HCT116 (cell line): ENCODE data around the gene PRKN. TPM values are rescaled to one million over a fixed set of nuclear protein-coding genes. Genes with fewer than 3 reads are reported as not detected.

Source experiments
- ATAC-seq: fragments of 200-7000 bp; cut with Tn5 transposase; 2 replicates; pipeline ENCODE4 v1.9.1; 2020; ENCODE audit warnings: mild to moderate bottlenecking, moderate library complexity
- BruUV-seq: library from RNA; stranded (reverse); fragments of 400-500 nt; replicated peaks from 2 replicates; lab custom pipeline; 2021; lab: Mats Ljungman, UMichigan
- CTCF ChIA-PET: fragments of 300-600 bp; sonication (Branson Sonifier 250); formaldehyde crosslinking; loops from one replicate; lab custom pipeline; 2021; ENCODE audit warnings: antibody characterized with exemption; lab: Charles Lee
- POLR2A ChIA-PET: fragments of 300-600, 350-600 bp; sonication (Branson Sonifier 250); formaldehyde crosslinking; loops from one replicate; lab custom pipeline; 2021; ENCODE audit warnings: antibody characterized with exemption; lab: Charles Lee
- RAD21 ChIA-PET, 2 experiments: fragments of 300-600 bp; sonication (Branson Sonifier 250); formaldehyde crosslinking; loops; one replicate each; lab custom pipeline; 2023; ENCODE audit warnings: low total read pairs in 2 of 2; ENCODE audit not compliant: uncharacterized antibody in 2 of 2, unreplicated experiment in 2 of 2, low non-redundant PET in 1 of 2; lab: Charles Lee
- DNase-seq: peaks from one replicate; pipeline ENCODE4 v3.0.0-alpha.2; 2010; ENCODE audit warnings: low read depth, low spot score
- H2AFZ ChIP-seq: fragments of 200-600 bp; shearing (Covaris generic), sonication (generic); 2 replicates; pipeline ENCODE4 v1.6.1; 2017; ENCODE audit warnings: low read depth, mixed run types, mixed read lengths, antibody characterized with exemption, low read length; ENCODE audit not compliant: poor library complexity, severe bottlenecking
- H3K27ac ChIP-seq: 2 replicates; pipeline ENCODE4 v1.5.1; 2012; ENCODE audit warnings: low read depth, low read length
- H3K27me3 ChIP-seq: fragments of 200-600 bp; sonication (generic); 2 replicates; pipeline ENCODE4 v1.6.1; 2016; ENCODE audit warnings: mixed run types, low read length, mixed read lengths; ENCODE audit not compliant: insufficient read depth
- H3K36me3 ChIP-seq, 2 experiments: fragments of 200-500 bp in 1 of 2; fragments of 200-600 bp in 1 of 2; sonication (Bioruptor generic) in 1 of 2; sonication (generic) in 1 of 2; 2 replicates each; pipeline versions ENCODE4 v1.5.1 to v1.6.1; 2014 to 2016; ENCODE audit warnings: low read length in 2 of 2, inconsistent platforms in 1 of 2, mixed read lengths in 1 of 2, mixed run types in 1 of 2; ENCODE audit not compliant: insufficient read depth in 2 of 2, control insufficient read depth in 1 of 2
- H3K4me1 ChIP-seq, 2 experiments: fragments of 200-600 bp in 1 of 2; sonication (generic) in 1 of 2; 2 replicates each; pipeline versions ENCODE4 v1.5.1 to v1.6.1; 2012 to 2017; ENCODE audit warnings: low read length in 2 of 2, inconsistent platforms in 1 of 2, mild to moderate bottlenecking in 1 of 2, mixed read lengths in 1 of 2, mixed run types in 1 of 2, moderate library complexity in 1 of 2; ENCODE audit not compliant: insufficient read depth in 2 of 2, control insufficient read depth in 1 of 2
- H3K4me2 ChIP-seq: fragments of 200-600 bp; sonication (generic); 2 replicates; pipeline ENCODE4 v1.6.1; 2017; ENCODE audit warnings: mixed run types, low read length, mixed read lengths
- H3K4me3 ChIP-seq, 2 experiments: fragments of 200-600 bp in 1 of 2; sonication (generic) in 1 of 2; replicated peaks in 1 of 2; 2 replicates each; pipeline ENCODE4 v1.5.1; 2011 to 2016; ENCODE audit warnings: low read length in 2 of 2, control low read depth in 1 of 2, low read depth in 1 of 2, mild to moderate bottlenecking in 1 of 2, mixed read lengths in 1 of 2, mixed run types in 1 of 2
- H3K79me2 ChIP-seq: fragments of 200-600 bp; sonication (generic); 2 replicates; pipeline ENCODE4 v1.6.1; 2017; ENCODE audit warnings: mild to moderate bottlenecking, mixed run types, low read length, moderate library complexity, mixed read lengths; ENCODE audit not compliant: insufficient read depth
- H3K9ac ChIP-seq: fragments of 200-600 bp; sonication (generic); 2 replicates; pipeline ENCODE4 v1.6.1; 2016; ENCODE audit warnings: low read length, mixed read lengths
- H3K9me2 ChIP-seq: fragments of 200-600 bp; sonication (generic), shearing (Covaris generic); 2 replicates; pipeline ENCODE4 v1.6.1; 2017; ENCODE audit warnings: mixed run types, mild to moderate bottlenecking, moderate library complexity; ENCODE audit not compliant: insufficient read depth
- H3K9me3 ChIP-seq, 2 experiments: fragments of 200-500 bp in 1 of 2; fragments of 200-600 bp in 1 of 2; sonication (Bioruptor generic) in 1 of 2; sonication (generic) in 1 of 2; 2 replicates each; pipeline ENCODE4 v1.6.1; 2014 to 2017; ENCODE audit warnings: low read length in 2 of 2, mixed read lengths in 2 of 2, inconsistent platforms in 1 of 2, low read depth in 1 of 2, mild to moderate bottlenecking in 1 of 2, mixed run types in 1 of 2, moderate library complexity in 1 of 2; ENCODE audit not compliant: control insufficient read depth in 1 of 2, insufficient read depth in 1 of 2
- H4K20me1 ChIP-seq: fragments of 200-600 bp; sonication (generic), shearing (Covaris generic); 2 replicates; pipeline ENCODE4 v1.6.1; 2017; ENCODE audit warnings: mixed run types, mild to moderate bottlenecking, moderate library complexity; ENCODE audit not compliant: insufficient read depth
- ATF3 ChIP-seq: IDR thresholded peaks from 2 replicates; pipeline ENCODE4 v1.6.1; 2012
- CBX3 ChIP-seq: IDR thresholded peaks from 2 replicates; pipeline ENCODE4 v1.6.1; 2012; ENCODE audit warnings: low read depth
- EGR1 ChIP-seq: IDR thresholded peaks from 2 replicates; pipeline ENCODE4 v1.6.1; 2012; ENCODE audit warnings: low read depth
- ELF1 ChIP-seq: IDR thresholded peaks from 2 replicates; pipeline ENCODE4 v1.6.1; 2012; ENCODE audit warnings: low read depth, borderline replicate concordance
- EZH2 ChIP-seq: fragments of 200-600 bp; sonication (generic); IDR thresholded peaks from 2 replicates; pipeline ENCODE4 v1.6.1; 2017; ENCODE audit warnings: antibody characterized with exemption, mixed run types
- EZH2phosphoT487 ChIP-seq: fragments of 200-600 bp; IDR thresholded peaks from 2 replicates; pipeline ENCODE4 v1.6.1; 2018; ENCODE audit warnings: antibody characterized with exemption, borderline replicate concordance
- FOSL1 ChIP-seq: IDR thresholded peaks from 2 replicates; pipeline ENCODE4 v1.6.1; 2012; ENCODE audit warnings: low read depth
- JUND ChIP-seq: IDR thresholded peaks from 2 replicates; pipeline ENCODE4 v1.6.1; 2012
- POLR2A ChIP-seq: IDR thresholded peaks from 2 replicates; pipeline ENCODE4 v1.7.0; 2011; ENCODE audit warnings: borderline replicate concordance; ENCODE audit not compliant: insufficient read depth, insufficient read length; ENCODE audit errors: extremely low read depth
- POLR2AphosphoS5 ChIP-seq: IDR thresholded peaks from 2 replicates; pipeline ENCODE4 v1.6.1; 2011; ENCODE audit warnings: mild to moderate bottlenecking, low read depth, low read length, moderate library complexity
- SIN3A ChIP-seq: IDR thresholded peaks from 2 replicates; pipeline ENCODE4 v1.6.1; 2012; ENCODE audit warnings: low read depth
- SP1 ChIP-seq: IDR thresholded peaks from 2 replicates; pipeline ENCODE4 v1.6.1; 2012; ENCODE audit warnings: low read depth
- SRF ChIP-seq: IDR thresholded peaks from 2 replicates; pipeline ENCODE4 v1.6.1; 2012; ENCODE audit warnings: low read depth
- TCF7L2 ChIP-seq: IDR thresholded peaks from 2 replicates; pipeline ENCODE4 v1.7.0; 2011; ENCODE audit warnings: borderline replicate concordance, inconsistent platforms; ENCODE audit not compliant: insufficient read depth, insufficient read length; ENCODE audit errors: extremely low read depth
- YY1 ChIP-seq: IDR thresholded peaks from 2 replicates; pipeline ENCODE4 v1.6.1; 2011; ENCODE audit warnings: low read length, low read depth, moderate library complexity, mild to moderate bottlenecking; ENCODE audit not compliant: insufficient replicate concordance; ENCODE audit errors: extremely low read depth
- ZFX ChIP-seq: fragments of 450-650 bp; IDR thresholded peaks from 2 replicates; pipeline ENCODE4 v1.6.1; 2017
- intact Hi-C: fragments of 100-400 bp; cut with micrococcal nuclease; formaldehyde crosslinking; loops from 2 replicates; pipeline ENCODE4 v1.10.0; 2022
- total RNA-seq: library from RNA; stranded (reverse); gene quantifications from one replicate; pipeline ENCODE4 v1.2.1, GENCODE V29; 2021; ENCODE audit not compliant: unreplicated experiment
- TF ChIP-seq, protein P1 (sequence below): IDR thresholded peaks from 2 replicates; pipeline ENCODE4 v1.6.1; 2012; ENCODE audit warnings: low read depth
- TF ChIP-seq, protein P2 (sequence below): IDR thresholded peaks from 2 replicates; pipeline ENCODE4 v1.6.1; 2011; ENCODE audit warnings: mild to moderate bottlenecking, low read length, moderate library complexity; ENCODE audit not compliant: insufficient replicate concordance; ENCODE audit errors: extremely low read depth
- TF ChIP-seq, protein P3 (sequence below): IDR thresholded peaks from 2 replicates; pipeline ENCODE4 v1.6.1; 2012
- TF ChIP-seq, protein P4 (sequence below), 3 experiments: fragments of 200-600 bp in 1 of 3; sonication (generic) in 1 of 3; IDR thresholded peaks in 2 of 3; conservative IDR thresholded peaks in 1 of 3; 2 replicates each; pipeline ENCODE4 v1.5.1; 2012 to 2017; ENCODE audit warnings: low read depth in 2 of 3, low read length in 2 of 3, antibody characterized with exemption in 1 of 3, borderline replicate concordance in 1 of 3, control low read depth in 1 of 3, mild to moderate bottlenecking in 1 of 3, mixed read lengths in 1 of 3, mixed run types in 1 of 3, moderate library complexity in 1 of 3; ENCODE audit not compliant: insufficient read depth in 1 of 3

The PRKN gene
- total RNA-seq, 1 experiment from 2014 or later = 2.6 TPM

- no peak overlapping the region for H3K4me3 ChIP-seq
- no peaks in the 10 kb centered on the region for H3K27me3 ChIP-seq
- ATAC-seq = no peak
- H3K27ac ChIP-seq = no peak overlapping the region
- no peaks in the 10 kb centered on the region for H3K79me2 ChIP-seq
- BruUV-seq = no TSS peak
- H4K20me1 ChIP-seq = no peaks in the 10 kb centered on the region
- H3K4me2 ChIP-seq = no peak overlapping the region
- no peak for DNase-seq
- intact Hi-C loops = no loop called here
- no peaks in the 10 kb centered on the region for H3K36me3 ChIP-seq
- CTCF ChIA-PET = no interaction called here
- H2AFZ ChIP-seq = no peak overlapping the region
- no peaks in the 10 kb centered on the region for H3K9me3 ChIP-seq
- POLR2A ChIA-PET = no interaction called here
- RAD21 ChIA-PET = no interaction called here
- no peaks in the 10 kb centered on the region for H3K9me2 ChIP-seq
- H3K4me1 ChIP-seq = no peaks in the 10 kb centered on the region
- no peak overlapping the region for H3K9ac ChIP-seq
- TF ChIP-seq SIN3A = no peak
- TF ChIP-seq, protein P1, sequence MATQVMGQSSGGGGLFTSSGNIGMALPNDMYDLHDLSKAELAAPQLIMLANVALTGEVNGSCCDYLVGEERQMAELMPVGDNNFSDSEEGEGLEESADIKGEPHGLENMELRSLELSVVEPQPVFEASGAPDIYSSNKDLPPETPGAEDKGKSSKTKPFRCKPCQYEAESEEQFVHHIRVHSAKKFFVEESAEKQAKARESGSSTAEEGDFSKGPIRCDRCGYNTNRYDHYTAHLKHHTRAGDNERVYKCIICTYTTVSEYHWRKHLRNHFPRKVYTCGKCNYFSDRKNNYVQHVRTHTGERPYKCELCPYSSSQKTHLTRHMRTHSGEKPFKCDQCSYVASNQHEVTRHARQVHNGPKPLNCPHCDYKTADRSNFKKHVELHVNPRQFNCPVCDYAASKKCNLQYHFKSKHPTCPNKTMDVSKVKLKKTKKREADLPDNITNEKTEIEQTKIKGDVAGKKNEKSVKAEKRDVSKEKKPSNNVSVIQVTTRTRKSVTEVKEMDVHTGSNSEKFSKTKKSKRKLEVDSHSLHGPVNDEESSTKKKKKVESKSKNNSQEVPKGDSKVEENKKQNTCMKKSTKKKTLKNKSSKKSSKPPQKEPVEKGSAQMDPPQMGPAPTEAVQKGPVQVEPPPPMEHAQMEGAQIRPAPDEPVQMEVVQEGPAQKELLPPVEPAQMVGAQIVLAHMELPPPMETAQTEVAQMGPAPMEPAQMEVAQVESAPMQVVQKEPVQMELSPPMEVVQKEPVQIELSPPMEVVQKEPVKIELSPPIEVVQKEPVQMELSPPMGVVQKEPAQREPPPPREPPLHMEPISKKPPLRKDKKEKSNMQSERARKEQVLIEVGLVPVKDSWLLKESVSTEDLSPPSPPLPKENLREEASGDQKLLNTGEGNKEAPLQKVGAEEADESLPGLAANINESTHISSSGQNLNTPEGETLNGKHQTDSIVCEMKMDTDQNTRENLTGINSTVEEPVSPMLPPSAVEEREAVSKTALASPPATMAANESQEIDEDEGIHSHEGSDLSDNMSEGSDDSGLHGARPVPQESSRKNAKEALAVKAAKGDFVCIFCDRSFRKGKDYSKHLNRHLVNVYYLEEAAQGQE = no peak
- TF ChIP-seq TCF7L2 = no peak
- TF ChIP-seq, protein P2, sequence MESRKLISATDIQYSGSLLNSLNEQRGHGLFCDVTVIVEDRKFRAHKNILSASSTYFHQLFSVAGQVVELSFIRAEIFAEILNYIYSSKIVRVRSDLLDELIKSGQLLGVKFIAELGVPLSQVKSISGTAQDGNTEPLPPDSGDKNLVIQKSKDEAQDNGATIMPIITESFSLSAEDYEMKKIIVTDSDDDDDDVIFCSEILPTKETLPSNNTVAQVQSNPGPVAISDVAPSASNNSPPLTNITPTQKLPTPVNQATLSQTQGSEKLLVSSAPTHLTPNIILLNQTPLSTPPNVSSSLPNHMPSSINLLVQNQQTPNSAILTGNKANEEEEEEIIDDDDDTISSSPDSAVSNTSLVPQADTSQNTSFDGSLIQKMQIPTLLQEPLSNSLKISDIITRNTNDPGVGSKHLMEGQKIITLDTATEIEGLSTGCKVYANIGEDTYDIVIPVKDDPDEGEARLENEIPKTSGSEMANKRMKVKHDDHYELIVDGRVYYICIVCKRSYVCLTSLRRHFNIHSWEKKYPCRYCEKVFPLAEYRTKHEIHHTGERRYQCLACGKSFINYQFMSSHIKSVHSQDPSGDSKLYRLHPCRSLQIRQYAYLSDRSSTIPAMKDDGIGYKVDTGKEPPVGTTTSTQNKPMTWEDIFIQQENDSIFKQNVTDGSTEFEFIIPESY = no peak
- TF ChIP-seq FOSL1 = no peak
- TF ChIP-seq CBX3 = no peak
- no peak for TF ChIP-seq JUND
- TF ChIP-seq SP1 = no peak
- no peak for TF ChIP-seq ATF3
- no peak for TF ChIP-seq EGR1
- no peak for TF ChIP-seq EZH2
- TF ChIP-seq POLR2A = no peak
- no peak for TF ChIP-seq ELF1
- TF ChIP-seq YY1 = no peak
- TF ChIP-seq POLR2AphosphoS5 = no peak
- no peak for TF ChIP-seq SRF
- TF ChIP-seq, protein P3, sequence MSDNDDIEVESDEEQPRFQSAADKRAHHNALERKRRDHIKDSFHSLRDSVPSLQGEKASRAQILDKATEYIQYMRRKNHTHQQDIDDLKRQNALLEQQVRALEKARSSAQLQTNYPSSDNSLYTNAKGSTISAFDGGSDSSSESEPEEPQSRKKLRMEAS = no peak
- no peak for TF ChIP-seq ZFX
- TF ChIP-seq, protein P4, sequence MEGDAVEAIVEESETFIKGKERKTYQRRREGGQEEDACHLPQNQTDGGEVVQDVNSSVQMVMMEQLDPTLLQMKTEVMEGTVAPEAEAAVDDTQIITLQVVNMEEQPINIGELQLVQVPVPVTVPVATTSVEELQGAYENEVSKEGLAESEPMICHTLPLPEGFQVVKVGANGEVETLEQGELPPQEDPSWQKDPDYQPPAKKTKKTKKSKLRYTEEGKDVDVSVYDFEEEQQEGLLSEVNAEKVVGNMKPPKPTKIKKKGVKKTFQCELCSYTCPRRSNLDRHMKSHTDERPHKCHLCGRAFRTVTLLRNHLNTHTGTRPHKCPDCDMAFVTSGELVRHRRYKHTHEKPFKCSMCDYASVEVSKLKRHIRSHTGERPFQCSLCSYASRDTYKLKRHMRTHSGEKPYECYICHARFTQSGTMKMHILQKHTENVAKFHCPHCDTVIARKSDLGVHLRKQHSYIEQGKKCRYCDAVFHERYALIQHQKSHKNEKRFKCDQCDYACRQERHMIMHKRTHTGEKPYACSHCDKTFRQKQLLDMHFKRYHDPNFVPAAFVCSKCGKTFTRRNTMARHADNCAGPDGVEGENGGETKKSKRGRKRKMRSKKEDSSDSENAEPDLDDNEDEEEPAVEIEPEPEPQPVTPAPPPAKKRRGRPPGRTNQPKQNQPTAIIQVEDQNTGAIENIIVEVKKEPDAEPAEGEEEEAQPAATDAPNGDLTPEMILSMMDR (IDR thresholded peaks at IDR 0.05 in 2 of 3, conservative IDR thresholded peaks at IDR 0.05 in 1 of 3; ENCODE audit: borderline replicate concordance in 1 of 3, insufficient read depth in 1 of 3, low read depth in 2 of 3, low read length in 2 of 3) = no peak
- TF ChIP-seq EZH2phosphoT487 = no peak
These were observed 1054.5 kb downstream of the PRKN start for GRCh38 chr6:161673026-161673425.
